SIG-M5 treated with dmso at 0.1 percent for 504 hours (cell line): ENCODE results near the gene TMEM131L.

ENCODE experiments used
- DNase-seq: peaks from one replicate; lab custom pipeline; 2025; ENCODE audit not compliant: unreplicated experiment; lab: John Stamatoyannopoulos, UW

Gene TMEM131L

DNA sequence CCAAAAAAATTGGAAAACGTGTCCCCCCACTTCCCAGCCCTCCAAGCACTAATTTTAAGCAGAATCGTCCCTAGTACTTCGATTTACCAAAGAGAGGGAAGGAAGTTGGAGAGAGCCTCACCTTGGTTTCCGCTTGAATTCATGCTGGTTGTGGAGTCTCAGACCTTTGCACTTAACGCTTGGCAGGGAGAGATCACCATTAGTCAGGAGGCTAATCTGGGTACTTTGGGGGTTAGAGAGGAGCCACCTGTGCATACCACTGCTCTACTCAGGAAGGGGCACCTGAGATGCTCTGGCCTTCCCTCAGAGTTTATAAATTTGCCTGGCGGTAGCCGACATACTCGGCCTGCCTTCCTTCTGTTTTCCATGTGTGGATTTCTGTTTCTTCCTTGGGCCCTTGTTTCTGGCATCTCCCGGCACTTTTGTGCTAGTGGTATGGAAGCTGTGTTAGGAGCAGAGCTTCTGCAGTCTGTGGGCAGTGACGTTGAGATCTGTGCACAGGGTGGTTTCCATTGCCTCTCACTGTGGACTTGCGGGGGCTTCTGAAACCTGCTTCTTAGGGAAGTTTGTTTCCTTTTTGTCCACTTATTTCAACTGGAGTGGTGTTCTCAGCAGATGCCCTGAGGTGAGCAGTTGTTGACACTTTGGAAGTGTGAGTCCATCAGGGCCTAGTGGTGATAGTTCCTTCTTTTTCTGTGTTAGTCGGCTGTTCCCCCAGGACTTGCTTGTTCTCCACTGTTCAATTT, 104.2 kb downstream of the TMEM131L start:
- no peak for DNase-seq

DNA sequence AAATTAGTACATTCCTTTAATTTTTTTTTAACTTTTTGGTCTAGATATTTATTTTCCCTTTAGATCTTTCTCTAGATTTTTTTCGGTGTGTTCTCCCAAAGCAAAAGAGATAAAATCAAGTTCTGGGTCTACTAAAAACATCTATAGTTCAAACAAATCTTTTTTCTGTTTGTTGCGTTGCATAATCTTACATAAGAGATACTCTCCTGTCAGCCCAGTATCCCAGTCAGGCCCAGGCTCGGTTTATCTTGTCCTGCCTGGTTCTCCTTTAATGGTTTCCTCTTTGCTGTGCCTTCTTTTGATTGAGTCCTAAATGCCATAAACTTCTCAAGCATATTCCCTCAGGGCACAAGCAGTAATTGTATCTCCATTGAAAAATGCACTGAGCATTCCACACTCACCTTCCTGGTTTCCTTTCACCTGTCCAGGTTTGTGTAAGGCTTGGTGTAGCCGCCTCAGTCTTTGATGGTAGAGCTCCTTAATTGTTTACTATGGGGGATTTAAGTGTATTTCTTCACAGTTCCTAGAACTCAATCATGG, 104.9 kb downstream of the TMEM131L start:
- no peak for DNase-seq

DNA sequence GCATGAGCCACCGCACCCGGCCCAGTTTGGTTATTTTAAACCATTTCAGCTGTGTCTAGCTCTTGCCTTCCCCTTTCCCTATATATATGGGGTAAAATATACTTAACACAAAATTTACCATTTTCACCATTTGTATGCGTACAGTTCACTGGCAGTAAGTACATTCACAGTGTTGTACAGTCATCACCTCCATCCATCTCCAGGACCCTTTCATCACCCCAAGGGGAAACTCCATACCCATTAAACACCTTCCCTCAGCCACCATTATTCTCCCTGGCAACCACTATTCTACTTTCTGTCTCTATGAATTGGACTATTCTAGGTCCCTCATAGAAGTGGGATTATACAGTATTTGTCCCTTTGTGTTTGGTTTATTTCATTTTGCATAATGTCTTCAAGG, 106.4 kb downstream of the TMEM131L start:
- DNase-seq: no peak

DNA sequence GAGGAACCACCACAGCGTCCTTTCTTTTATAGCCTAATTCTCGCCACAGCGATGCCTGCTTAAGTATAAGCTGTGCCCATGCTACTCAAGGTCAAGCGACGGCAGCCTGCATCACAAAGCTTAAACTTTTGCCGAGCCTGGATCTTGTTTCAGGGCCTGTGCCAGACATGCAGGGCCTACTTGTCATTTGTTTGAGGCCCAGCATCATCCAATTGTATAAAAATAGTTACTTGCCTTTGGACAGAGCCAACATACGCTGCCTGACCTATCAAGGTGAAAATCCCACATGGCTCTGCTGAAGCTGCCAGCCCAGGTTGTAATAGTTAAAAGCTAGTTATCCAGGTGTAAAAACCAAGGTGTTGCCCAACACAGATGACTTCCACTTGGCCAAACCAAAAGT, 107.1 kb downstream of the TMEM131L start:
- no peak for DNase-seq

DNA sequence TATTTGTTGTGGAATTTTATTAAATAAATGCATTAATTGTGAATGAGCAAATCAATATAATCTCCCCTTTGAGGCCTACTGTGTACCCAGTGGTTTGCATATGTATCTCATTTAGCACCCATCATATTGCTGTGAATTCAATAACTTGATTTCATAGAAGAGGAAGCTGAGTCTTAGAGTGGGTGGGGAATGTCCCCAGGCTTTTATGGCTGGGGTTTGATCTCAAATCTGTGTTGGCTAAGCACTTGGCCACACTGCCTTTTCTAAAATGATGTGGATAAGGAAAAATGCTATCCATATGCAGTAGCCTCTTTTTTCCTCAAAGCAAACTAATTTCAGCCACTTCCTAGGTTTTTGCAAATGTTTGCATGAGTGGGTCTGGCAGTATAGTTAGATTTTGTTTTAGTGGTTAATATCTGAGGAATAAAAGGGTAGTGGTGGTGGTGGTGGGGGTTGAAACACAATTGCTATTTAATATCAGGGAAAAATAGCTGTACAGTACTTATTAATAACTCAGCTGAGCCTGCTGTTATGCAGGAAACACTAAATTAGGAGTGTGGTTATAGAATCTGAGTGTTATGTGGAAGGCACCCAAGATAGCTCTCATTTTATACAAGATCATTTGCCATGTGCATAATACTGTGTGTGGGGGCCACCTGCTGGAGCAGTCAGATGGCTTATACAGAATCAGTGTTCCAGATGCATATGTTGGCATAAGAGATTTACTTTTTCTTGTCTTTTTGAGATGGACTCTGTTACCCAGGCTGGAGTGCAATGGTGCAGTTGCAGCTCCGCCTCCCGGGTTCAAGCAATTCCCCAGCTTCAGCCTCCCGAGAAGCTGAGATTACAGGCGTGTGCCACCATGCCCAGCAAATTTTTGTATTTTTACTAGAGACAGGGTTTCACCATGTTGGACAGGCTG, 108.0 kb downstream of the TMEM131L start:
- DNase-seq: no peak

DNA sequence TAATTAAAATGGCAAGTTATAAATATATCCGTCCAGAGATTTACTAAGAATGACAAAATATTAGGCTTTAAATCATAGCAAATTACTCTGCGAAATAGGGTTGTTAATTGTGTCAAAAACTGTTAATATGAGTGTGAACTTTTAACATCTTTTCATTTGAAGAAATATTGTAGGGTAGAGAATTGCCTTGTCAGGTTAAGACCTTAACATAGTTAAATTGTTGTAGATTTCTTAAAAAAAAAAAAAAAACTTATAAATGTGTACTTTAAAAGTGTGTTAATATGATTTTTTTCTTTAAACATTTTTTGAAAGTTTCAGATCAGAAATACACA, 110.2 kb downstream of the TMEM131L start:
- no peak for DNase-seq

DNA sequence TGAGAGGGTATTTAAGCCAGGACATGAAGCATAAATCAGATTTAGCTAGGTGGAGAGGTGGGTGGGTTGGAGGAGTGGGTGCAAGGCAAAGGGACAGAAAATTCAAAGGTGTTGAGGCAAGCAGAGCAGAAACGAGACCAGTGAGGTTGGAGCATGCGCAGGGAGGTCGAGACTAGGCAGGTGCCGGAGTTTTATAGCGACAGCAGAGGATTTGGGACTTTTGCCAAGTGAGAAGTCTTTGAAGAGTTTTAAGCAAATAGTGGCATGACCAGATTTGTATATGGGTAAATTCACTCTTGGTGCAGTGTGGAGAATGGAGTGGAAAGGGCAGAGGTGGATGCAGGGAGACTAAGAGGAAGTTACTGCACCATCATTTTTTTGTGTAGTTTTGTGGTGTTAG, 110.9 kb downstream of the TMEM131L start:
- DNase-seq: peak; percentile 7

DNA sequence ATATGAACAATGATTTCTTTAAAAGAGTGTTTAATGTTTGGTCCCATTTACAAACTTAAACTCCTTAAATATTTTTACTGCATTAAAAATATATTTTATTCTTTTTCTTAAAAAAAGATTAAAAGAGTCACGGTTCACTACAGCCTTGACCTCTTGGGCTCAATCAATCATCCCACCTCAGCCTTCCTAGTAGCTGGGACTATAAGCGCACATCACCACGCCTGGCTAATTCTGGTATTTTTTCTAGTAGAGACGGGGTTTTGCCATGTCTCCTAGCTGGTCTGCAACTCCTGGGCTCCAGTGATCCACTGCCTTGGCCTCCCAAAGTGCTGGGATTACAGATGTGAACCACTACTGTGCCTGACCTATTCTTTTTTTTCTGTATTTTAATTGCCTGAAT, 113.2 kb downstream of the TMEM131L start:
- DNase-seq: no peak

DNA sequence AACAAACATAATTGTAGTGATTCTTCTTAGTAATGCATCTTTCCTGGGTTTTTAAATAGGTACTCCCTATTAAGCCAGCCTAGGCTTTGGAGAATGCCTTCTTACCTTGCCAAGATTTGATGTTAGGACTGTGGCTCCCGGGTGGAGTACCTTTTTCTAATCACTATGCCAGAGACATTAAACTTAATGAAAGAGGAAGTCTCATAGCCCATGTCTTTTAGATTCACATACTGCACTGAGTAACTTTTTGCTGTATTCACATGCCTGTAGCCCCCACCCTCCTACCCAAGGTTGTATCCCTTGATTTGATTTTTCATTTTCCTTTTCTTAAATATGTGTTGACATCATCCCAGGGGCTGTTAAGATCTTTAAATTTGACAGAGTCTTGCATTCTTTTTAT, 113.7 kb downstream of the TMEM131L start:
- DNase-seq: no peak

DNA sequence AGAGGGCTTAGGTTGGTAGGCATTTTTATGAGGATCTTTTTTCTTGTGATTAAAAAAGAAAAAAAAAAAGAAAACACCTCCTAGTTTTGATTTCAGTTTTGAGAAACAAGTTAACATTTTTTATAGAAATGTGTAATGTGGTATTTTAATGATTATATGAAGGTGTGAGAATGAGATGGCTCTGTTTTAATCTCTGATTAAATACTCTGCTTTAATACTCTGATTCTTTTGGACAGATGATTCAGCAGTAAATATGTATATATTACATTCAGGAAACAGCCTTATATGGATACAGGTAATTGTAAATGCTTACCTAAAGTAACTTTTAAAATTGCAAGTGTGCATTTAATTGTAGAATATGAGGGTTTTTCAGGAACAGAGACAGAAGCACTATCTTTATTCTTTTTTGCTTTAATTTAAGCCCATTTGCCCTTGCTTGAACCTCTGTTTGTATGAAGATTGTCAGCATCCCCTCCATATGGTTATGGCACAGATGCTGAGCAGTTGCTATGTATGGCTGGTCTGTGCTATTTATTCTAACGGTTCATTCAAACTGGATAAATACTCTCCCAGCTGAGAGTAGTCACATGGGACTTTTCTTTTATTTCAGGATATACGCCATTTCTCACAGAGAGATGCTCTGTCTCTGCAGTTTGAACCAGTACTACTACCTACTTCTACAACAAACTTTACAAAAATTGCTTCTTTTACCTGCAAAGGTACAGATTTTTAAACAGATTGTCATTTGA, 117.0 kb downstream of the TMEM131L start:
- no peak for DNase-seq

DNA sequence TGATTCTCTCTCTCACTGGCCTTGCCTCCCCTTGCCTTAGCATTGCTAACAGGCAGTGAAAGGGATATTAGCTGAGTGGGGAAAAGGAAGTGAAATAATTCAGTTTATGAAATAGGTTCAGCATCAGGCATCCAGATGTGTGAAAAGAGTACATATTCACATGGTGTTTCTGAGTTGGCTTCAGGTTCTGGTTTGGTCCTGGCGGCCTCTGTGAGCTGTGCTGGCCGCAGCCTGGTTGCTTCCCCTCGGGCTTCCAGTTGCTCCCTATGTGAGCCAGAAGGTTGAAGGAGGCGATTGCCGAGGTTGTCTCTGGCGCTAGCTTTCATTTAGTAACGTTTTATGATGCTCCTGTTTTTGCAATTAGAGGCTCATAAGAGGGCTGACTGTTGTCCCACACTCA, 118.9 kb downstream of the TMEM131L start:
- DNase-seq: no peak

DNA sequence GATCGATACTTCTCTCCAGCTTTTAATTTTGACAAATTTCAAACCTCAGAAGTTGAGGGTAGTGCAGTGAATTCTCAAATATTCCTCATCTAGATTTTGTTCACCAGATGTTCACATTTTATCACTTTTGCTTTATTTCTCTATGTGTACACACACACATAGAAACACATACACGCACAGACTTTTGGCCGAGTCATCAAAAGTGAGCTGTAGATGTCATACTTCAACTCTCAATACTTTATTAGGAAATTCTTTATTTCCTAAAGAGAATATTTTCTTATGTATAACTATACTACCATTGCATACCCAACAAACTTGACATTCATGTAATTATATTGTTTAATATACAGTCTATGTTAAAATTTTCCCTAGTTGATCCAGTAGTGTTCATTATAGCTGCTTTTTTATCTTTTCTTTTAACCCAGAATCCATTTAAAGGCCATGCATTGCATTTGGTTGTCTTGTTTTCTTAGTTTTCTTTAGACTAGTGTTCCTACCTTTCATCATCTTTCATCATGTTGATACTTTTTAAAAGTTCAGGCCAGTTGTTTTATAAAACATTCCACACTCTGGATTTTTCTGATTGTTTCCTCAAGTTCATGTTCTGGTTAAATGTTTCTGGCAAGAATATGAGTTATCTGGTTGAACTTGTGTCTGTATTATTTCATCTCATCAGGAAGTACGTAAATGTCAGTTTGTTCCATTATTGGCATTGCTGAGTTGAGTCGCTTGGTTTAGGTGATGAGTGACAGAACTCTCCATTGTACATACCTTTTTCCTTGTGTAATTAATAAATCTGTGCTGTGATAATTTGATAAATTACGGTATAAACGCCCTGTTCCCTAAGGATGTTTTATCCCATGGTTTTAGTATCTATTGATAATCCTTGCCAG, 123.8 kb downstream of the TMEM131L start:
- DNase-seq: no peak

DNA sequence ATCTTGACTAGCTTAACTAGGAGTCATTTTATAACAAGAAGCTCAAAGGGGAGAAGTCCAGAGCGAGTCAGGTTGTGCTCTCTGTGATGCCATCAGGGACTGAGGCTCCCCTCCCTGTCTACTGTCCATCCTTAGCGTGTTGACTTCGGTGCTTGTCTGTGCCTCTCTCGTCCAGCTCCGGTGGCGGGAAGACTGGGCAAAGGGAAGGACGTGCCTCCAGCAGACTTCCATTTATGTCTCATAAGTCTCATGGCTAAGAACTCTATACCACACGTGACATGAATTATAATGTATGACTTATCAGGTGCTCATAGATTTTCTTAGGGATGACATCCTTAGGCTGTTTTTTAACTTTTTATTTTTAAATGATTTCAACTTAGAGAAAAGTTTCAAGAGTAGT, 125.3 kb downstream of the TMEM131L start:
- no peak for DNase-seq

DNA sequence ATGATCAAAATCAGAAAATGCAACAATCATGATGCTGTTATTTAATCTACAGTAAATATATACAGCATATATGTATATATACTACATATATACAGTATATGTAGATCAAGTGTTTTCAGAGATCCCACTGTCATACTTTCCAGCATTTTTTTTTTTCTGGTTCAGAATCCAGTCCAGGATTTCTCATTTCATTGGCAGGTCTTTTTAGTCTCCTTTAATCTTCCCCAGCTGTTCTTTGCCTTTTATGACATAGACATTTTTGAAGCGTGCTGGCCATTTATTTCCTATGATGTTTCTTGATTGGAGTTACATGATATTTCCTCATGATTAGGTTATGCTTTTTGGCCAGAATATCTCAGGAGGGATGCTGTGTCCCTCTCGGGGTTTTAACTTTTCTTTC, 125.9 kb downstream of the TMEM131L start:
- DNase-seq: no peak

DNA sequence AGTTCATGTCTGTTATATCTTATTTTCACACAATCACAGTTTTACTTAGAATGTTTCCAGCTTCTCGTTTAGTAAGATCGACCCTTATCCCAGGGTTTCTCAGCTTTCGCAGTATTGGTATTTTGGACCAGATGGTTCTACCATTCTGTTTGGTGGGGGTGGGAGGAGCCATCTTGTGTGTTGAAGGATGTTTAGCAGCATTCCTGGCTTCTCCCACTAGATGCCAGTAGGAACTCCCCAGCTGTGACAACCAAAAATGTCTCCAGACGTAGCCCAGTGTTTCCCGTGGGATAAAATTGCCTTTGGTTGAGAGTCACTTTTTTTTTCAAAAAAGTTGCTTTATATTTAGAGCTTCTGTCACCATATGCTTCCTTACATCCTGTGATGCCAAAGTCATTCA, 127.0 kb downstream of the TMEM131L start:
- DNase-seq: no peak

DNA sequence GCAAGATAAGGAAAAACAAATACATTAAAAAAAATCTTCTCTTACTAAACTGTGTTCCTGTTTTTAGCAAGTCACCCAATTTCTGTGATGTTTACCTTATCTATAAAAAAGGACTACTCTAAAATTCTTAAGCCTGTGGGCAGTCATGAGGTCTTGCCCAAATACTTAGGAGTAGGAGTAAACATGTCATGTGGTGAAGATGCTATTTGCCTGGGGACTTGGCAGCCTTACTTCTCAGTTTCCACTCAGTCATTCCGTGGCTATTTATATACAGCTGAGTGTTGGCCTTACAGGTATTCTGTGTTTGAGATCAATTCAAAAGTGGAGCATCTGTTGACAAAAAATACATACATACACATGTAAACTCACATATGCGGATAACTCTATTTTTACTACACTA, 128.1 kb downstream of the TMEM131L start:
- no peak for DNase-seq

DNA sequence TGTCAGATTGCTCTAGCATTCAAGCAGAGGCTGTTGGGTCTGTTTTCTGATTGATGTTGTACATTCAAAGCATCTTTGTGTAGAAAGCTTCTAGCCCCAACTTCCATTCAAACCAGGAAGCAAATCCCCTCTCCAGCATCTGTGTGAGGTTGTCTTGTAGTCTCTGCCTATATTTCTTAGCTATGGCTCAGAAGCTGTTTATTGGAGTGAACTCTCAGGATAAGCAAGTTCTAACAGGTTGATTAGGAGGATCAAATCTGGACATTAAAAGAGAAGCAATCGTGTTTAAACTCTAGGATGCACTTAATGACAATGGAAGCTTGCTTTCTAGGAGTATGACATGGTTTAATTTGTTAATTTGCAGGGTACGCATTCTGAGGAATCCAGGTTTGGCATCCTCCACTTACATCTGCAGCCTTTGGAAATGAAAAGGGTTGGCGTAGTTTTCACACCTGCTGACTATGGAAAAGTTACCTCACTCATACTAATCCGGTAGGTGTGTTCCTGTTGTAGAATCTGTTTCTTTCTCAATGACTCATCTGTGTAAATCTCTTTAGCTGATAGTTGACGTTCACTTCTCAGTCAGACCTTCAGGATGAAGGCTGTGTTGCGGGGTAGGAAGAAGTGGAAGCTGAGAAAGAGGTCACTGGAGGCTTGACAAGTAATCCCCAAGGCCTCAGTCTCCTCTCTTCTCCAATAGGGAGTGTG, 129.9 kb downstream of the TMEM131L start:
- DNase-seq: no peak

DNA sequence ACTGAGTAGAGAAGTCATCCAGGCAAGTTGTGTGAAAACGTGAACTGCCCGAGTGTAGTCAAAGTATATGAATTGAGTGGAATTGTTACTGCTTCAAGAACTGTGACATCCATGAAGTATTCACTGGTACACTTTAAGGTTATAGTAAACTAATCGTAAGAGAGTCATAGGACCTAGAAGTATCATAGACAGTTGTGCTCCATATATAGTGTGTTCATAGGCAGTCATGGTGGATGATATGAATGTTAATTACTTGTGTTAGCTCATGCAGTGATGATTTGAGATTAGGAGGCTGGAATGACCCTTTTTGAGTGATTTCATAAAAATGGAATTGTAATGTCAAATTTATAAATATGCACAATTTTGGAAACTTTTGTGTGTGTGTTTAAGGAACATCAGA, 136.6 kb downstream of the TMEM131L start:
- DNase-seq: no peak

DNA sequence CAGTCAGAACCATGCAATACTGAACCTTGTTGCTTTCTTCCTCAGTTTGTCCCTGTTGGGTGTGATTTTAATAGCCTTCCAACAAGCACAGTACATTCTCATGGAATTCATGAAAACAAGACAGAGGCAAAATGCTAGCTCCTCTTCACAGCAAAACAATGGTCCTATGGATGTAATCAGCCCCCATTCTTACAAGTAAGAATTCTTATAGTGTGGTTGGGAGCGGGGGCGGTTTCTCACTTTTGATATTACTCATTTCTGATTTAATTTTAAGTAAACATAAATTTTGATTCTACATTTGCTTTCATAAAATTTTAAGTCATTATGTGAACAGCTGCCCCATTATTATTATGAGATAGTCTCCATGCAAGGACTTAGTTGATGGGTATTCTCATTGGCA, 137.1 kb downstream of the TMEM131L start:
- no peak for DNase-seq

DNA sequence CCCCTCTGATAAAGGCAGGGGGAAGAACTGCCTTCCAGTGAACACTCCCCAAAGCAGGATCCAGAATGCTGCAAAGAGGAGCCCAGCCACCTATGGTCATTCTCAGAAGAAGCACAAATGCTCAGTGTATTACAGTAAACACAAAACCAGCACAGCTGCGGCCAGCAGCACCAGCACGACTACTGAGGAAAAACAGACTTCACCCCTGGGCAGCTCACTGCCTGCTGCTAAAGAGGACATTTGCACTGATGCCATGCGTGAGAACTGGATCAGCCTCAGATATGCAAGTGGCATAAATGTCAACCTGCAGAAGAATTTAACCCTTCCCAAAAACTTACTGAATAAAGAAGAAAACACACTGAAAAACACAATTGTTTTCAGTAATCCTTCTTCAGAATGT, 137.7 kb downstream of the TMEM131L start:
- DNase-seq: no peak
